Thoracic aorta (tissue), 2 donors: ENCODE data around the gene EIPR1. TPM values are rescaled to one million over a fixed set of nuclear protein-coding genes. Genes with fewer than 3 reads are reported as not detected.

Experiments
- ATAC-seq: fragments of 150-250 bp; one replicate; pipeline ENCODE4 v1.8.0; 2017; ENCODE audit warnings: low read depth; ENCODE audit not compliant: insufficient number of reproducible peaks, low FRiP score
- DNase-seq: peaks from one replicate; pipeline ENCODE4 v3.0.0-alpha.2; 2020; ENCODE audit warnings: low spot score
- H3K27ac ChIP-seq, 2 donors: fragments of 200-600 bp; sonication (generic); 1 replicate in 1 of 2; 2 replicates in 1 of 2; pipeline ENCODE4 v1.5.1; 2016; ENCODE audit warnings: mild to moderate bottlenecking in 2 of 2, moderate library complexity in 2 of 2
- H3K27me3 ChIP-seq: fragments of 200-600 bp; sonication (generic); replicated peaks from 2 replicates; pipeline ENCODE4 v1.6.0; 2016; ENCODE audit warnings: mild to moderate bottlenecking; ENCODE audit not compliant: insufficient read depth
- H3K36me3 ChIP-seq: fragments of 200-600 bp; sonication (generic); one replicate; pipeline ENCODE4 v1.5.1; 2016
- H3K4me1 ChIP-seq, 2 donors: fragments of 200-600 bp; sonication (generic); 1 replicate in 1 of 2; 2 replicates in 1 of 2; pipeline versions ENCODE4 v1.5.1 to v1.6.0; 2016; ENCODE audit warnings: low read depth in 2 of 2, mild to moderate bottlenecking in 1 of 2; ENCODE audit not compliant: control insufficient read depth in 1 of 2
- H3K4me3 ChIP-seq: fragments of 200-600 bp; sonication (generic); 2 replicates; pipeline ENCODE4 v1.5.1; 2016; ENCODE audit warnings: mild to moderate bottlenecking
- H3K9me3 ChIP-seq: fragments of 200-600 bp; sonication (generic); 2 replicates; pipeline ENCODE4 v1.5.1; 2016
- total RNA-seq, 2 donors: library from RNA; depleted of rRNA; stranded (reverse); fragments of >200 nt; gene quantifications; one replicate each; pipeline versions ENCODE4 v1.1.0 to v1.2.3, GENCODE V29; 2016
- TF ChIP-seq, protein P1 (sequence below): fragments of 200-600 bp; sonication (generic); IDR thresholded peaks from one replicate; pipeline ENCODE4 v1.5.1; 2019; ENCODE audit warnings: antibody characterized with exemption

EIPR1 gene
- total RNA-seq, 2 donors from 2014 or later, result 17.9 to 40.6 TPM

DNA sequence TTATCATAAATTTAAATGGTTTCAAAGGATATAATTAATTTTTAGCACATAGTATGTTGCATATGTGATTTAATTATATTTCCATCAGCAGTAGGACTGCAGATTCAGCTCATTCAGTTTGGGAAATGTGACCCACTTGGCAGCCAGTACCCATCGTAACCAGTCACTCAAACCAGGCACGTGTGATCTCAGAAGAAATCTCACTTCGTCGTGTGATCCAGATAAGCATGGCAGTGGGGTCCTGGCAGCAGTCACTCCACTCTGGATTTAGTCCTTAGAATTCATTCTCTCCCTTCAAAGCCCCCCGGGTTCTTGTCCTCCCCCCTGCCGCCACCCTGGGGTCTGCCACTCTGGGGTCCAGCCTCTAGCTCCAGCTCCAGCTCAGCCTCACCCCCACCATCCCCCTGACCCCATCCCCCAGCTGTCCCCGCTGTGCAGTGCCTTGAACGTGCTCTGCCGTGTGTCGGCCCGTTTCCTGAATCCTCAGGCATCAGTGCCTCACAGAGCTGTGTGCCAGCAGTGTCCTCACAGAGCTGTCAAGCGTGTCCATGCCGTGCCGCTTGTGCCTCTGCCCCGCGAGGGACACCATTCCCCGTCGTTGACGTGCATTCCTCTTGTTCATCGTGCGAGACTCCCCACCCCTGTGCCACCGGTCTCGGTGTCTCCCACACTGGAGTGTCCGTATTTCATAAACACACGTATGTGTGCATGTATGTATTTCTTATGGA is 36.7 kb upstream of the EIPR1 start:
- H3K36me3 ChIP-seq, result peaks cover 3% of the 10 kb centered on the region
- no peaks in the 10 kb centered on the region for H3K9me3 ChIP-seq
- ATAC-seq (no peak), DNase-seq (no peak)
- no peaks in the 10 kb centered on the region for H3K27me3 ChIP-seq
- TF ChIP-seq, protein P1, sequence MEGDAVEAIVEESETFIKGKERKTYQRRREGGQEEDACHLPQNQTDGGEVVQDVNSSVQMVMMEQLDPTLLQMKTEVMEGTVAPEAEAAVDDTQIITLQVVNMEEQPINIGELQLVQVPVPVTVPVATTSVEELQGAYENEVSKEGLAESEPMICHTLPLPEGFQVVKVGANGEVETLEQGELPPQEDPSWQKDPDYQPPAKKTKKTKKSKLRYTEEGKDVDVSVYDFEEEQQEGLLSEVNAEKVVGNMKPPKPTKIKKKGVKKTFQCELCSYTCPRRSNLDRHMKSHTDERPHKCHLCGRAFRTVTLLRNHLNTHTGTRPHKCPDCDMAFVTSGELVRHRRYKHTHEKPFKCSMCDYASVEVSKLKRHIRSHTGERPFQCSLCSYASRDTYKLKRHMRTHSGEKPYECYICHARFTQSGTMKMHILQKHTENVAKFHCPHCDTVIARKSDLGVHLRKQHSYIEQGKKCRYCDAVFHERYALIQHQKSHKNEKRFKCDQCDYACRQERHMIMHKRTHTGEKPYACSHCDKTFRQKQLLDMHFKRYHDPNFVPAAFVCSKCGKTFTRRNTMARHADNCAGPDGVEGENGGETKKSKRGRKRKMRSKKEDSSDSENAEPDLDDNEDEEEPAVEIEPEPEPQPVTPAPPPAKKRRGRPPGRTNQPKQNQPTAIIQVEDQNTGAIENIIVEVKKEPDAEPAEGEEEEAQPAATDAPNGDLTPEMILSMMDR, result no peak
- H3K4me1 ChIP-seq, result no peaks in the 10 kb centered on the region
- no peak overlapping the region for H3K4me3 ChIP-seq
- H3K27ac ChIP-seq, result no peak overlapping the region

DNA sequence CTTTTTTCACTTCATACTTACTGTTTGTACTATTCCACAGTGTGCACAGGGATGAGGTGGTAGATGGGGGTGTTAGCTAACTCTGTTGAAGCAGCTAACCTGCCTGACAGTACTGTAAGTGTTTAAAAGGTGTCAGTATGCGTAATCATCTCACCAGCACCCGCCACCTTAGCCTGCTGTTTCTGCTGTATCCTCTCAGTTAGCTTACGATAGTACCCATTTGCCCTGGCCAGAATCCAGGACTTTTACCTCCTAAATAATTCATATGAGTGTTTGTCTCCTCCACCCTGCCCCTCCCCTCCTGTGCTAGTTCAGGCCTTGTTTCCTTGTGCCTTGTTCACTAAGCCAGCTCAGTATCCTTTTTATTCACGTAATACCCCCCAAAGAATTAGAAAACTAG is 36.1 kb upstream of the EIPR1 start:
- ATAC-seq (no peak), DNase-seq (no peak)
- H3K4me3 ChIP-seq, result no peak overlapping the region
- no peaks in the 10 kb centered on the region for H3K27me3 ChIP-seq
- peaks cover 3% of the 10 kb centered on the region for H3K36me3 ChIP-seq
- TF ChIP-seq, protein P1, result no peak
- H3K9me3 ChIP-seq, result no peaks in the 10 kb centered on the region
- H3K27ac ChIP-seq, result no peak overlapping the region
- no peaks in the 10 kb centered on the region for H3K4me1 ChIP-seq

DNA sequence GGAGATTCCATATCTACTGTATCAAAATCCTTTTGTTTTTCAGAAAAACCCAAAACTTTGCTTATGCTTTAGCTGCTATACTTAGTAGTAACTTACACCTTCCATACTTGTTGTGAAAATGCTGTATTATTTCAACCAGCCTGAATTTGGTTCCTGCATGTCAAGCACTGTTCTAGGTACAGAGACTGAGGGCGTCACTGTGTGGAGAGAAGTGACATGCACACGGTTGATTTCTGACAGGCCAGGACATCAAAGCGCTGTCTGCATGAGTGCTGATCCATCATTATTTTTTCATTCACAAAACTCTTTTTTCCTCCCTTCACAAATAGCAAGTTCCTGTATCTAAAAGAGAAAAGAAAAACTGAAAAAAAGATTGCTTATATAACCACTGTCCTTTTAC is 33.5 kb upstream of the EIPR1 start:
- no peak for DNase-seq
- H3K27me3 ChIP-seq, result no peaks in the 10 kb centered on the region
- no peak overlapping the region for H3K4me3 ChIP-seq
- H3K4me1 ChIP-seq, result no peaks in the 10 kb centered on the region
- no peaks in the 10 kb centered on the region for H3K9me3 ChIP-seq
- TF ChIP-seq, protein P1, result no peak
- no peak for ATAC-seq
- H3K27ac ChIP-seq, result no peak overlapping the region
- peaks cover 3% of the 10 kb centered on the region for H3K36me3 ChIP-seq

GRCh38 chr2:3409627-3410170 is 32.1 kb upstream of the EIPR1 start:
- TF ChIP-seq, protein P1, result no peak
- H3K4me1 ChIP-seq, result peaks cover 0 to 6% of the 10 kb centered on the region in 2 donors

GRCh38 chr2:3408781-3409180 is 31.2 kb upstream of the EIPR1 start:
- no peak overlapping the region for H3K27ac ChIP-seq
- H3K36me3 ChIP-seq, result no peaks in the 10 kb centered on the region
- no peak for ATAC-seq
- no peaks in the 10 kb centered on the region for H3K27me3 ChIP-seq
- no peaks in the 10 kb centered on the region for H3K9me3 ChIP-seq
- DNase-seq, result no peak
- peaks cover 2 to 6% of the 10 kb centered on the region in 2 donors for H3K4me1 ChIP-seq
- TF ChIP-seq, protein P1, result no peak
- H3K4me3 ChIP-seq, result no peak overlapping the region

More at GRCh38 chr2:3409627-3410170, 32.1 kb upstream of the EIPR1 start:
- Histone ChIP-seq H3K9me3 (no peaks in the 10 kb centered on the region), H3K4me3 (no peak overlapping the region), H3K27me3 (no peaks in the 10 kb centered on the region), H3K36me3 (no peaks in the 10 kb centered on the region), H3K27ac (no peak overlapping the region)
- DNase-seq, result no peak
- ATAC-seq, result no peak
